Esophagus squamous epithelium (tissue), 4 donors: ENCODE results near the gene PERP.

Experiments used
- POLR2A ChIP-seq, 4 donors: fragments of 450-650 bp; IDR thresholded peaks; one replicate each; pipeline ENCODE4 v1.6.1; 2017; ENCODE audit warnings: antibody characterized with exemption in 4 of 4, mild to moderate bottlenecking in 4 of 4, moderate library complexity in 3 of 4
- TF ChIP-seq, protein P1 (sequence below), 6 experiments: fragments of 450-650 bp in 4 of 6; fragments of 200-600 bp in 2 of 6; sonication (generic) in 2 of 6; IDR thresholded peaks; one replicate each; pipeline ENCODE4 v1.5.1; 2016 to 2019; ENCODE audit warnings: antibody characterized with exemption in 6 of 6, mild to moderate bottlenecking in 4 of 6, moderate library complexity in 4 of 6

DNA sequence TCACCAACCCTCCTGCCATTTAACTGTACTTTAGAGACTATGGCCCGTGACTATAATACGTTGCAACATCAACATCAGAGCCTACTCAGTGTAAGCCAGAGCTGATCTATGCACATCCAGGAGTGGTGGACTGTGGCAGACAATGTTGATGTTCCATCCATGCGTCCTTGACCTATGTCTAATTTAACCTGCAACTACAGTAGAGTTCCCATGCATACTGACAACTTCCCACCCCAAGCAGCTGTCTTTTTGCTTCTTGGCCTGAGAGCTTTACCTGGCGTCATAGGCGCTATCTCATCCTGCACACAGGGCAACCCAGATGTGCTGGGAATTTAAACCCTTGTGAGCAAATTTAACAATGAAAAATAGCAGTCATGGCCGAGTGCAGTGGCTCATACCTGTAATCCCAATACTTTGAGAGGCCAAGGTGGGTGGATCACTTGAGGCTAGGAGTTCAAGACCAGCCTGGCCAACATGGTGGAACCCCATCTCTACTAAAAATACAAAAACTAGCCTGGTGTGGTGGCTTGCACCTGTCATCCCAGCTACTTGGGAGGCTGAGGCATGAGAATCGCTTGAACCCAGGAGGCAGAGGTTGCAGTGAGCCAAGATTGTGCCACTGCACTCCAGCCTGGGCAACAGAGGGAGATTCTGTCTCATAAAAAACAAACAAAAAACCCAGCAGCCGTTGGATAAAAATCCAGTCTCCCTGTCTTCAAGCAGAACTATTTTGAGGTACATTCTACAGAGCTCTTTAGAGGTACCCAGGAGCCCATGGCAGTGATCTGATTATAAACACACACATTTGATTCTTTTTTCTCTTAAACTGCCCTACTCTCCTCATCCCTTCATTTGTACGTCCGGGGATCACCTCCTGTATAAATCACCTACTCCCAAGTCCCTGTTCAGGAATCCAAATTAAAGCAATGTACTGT, 22.0 kb downstream of the PERP start:
- TF ChIP-seq, protein P1, sequence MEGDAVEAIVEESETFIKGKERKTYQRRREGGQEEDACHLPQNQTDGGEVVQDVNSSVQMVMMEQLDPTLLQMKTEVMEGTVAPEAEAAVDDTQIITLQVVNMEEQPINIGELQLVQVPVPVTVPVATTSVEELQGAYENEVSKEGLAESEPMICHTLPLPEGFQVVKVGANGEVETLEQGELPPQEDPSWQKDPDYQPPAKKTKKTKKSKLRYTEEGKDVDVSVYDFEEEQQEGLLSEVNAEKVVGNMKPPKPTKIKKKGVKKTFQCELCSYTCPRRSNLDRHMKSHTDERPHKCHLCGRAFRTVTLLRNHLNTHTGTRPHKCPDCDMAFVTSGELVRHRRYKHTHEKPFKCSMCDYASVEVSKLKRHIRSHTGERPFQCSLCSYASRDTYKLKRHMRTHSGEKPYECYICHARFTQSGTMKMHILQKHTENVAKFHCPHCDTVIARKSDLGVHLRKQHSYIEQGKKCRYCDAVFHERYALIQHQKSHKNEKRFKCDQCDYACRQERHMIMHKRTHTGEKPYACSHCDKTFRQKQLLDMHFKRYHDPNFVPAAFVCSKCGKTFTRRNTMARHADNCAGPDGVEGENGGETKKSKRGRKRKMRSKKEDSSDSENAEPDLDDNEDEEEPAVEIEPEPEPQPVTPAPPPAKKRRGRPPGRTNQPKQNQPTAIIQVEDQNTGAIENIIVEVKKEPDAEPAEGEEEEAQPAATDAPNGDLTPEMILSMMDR (IDR thresholded peaks at IDR 0.05), result no peak
- TF ChIP-seq POLR2A (IDR thresholded peaks at IDR 0.05), result no peak
